ENCODE measurements around the gene SIN3A. TPM values are rescaled to one million over a fixed set of nuclear protein-coding genes. Genes with fewer than 3 reads are reported as not detected.

Gene SIN3A
- total and polyA plus RNA-seq, 4 donors: 6.8 to 21.9 (median 13.3) TPM

DNA sequence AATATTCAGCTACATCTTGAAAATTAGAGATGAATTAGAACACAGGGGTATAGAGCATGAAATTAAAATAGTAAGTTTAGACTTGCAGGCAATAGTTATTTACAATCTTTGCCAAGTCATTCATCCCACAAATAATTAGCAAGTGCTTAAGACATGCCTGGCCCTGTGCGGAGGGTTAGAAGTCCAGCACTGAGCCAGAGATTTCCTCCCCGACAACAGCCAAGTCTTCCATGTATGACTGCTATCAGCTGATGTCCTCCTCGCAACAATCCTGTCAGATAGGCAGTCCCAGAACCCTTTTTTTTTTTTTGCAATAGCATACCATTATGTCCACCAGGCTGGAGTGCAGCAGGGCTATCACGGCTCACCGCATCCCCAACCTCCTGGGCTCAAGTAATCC, 14.6 kb downstream of the SIN3A start:
- no peaks in the 10 kb centered on the region for H3K9me3 ChIP-seq (ENCODE audit: control insufficient read depth in 4 of 4, low read length in 3 of 4)
- H3K27ac ChIP-seq (ENCODE audit: low read depth in 1 of 2, low read length in 2 of 2): no peak overlapping the region
- no peak overlapping the region for H3K9ac ChIP-seq (ENCODE audit: low read depth in 1 of 2, low read length in 2 of 2)
- H3K36me3 ChIP-seq (ENCODE audit: control insufficient read depth in 4 of 4, insufficient read depth in 3 of 4, low read depth in 1 of 4, low read length in 3 of 4): peaks cover 0 to 2% (median 2%) of the 10 kb centered on the region in 4 donors
- no peak for DNase-seq (ENCODE audit: low spot score)
- TF ChIP-seq JUND (IDR thresholded peaks at IDR 0.05) (no peak), EGR1 (IDR thresholded peaks at IDR 0.05; ENCODE audit: low read depth in 2 of 2) (no peak), FOXA2 (IDR thresholded peaks at IDR 0.05) (no peak)
- peaks cover 0 to 2% (median 0%) of the 10 kb centered on the region in 4 donors for H3K4me1 ChIP-seq (ENCODE audit: control insufficient read depth in 4 of 4, insufficient read depth in 4 of 4, low read length in 3 of 4)
- 90% methylated on average over 5 of the region's 5 CpGs for WGBS
- no peak overlapping the region for H3K4me3 ChIP-seq (ENCODE audit: low read depth in 1 of 3, low read length in 3 of 3)
- H3K27me3 ChIP-seq (ENCODE audit: control insufficient read depth in 4 of 4, insufficient read depth in 4 of 4, low read length in 3 of 4): no peaks in the 10 kb centered on the region

DNA sequence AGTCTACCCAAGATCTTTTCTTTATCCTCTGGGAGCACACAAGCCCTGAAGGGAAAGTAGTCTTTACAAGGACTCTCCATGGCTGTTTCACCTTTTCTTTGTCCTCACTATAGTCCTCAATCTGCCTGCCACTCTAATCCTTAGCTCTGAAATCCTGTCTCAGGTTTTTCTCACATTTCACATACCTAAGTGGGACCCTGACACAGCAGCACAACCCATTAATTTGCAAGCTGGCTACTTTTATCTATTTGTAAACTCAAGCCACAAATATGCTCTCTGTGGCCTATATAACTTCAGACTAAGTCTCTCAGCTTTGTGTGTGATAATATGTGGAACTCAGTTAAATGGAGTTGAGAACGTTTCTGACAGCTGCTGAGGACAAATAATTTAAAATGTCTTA, 19.8 kb downstream of the SIN3A start:
- WGBS: 66% methylated on average over 1 of the region's 1 CpG
- H3K36me3 ChIP-seq (ENCODE audit: control insufficient read depth in 4 of 4, insufficient read depth in 3 of 4, low read depth in 1 of 4, low read length in 3 of 4): peaks cover 5 to 24% (median 20%) of the 10 kb centered on the region in 4 donors
- TF ChIP-seq, protein P1, sequence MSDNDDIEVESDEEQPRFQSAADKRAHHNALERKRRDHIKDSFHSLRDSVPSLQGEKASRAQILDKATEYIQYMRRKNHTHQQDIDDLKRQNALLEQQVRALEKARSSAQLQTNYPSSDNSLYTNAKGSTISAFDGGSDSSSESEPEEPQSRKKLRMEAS (IDR thresholded peaks at IDR 0.05): no peak
- TF ChIP-seq GABPA (IDR thresholded peaks at IDR 0.05 in 1 of 2, conservative IDR thresholded peaks at IDR 0.05 in 1 of 2): no peak
- TF ChIP-seq NR2F2 (IDR thresholded peaks at IDR 0.05): no peak
- TF ChIP-seq YY1 (IDR thresholded peaks at IDR 0.05): no peak
- TF ChIP-seq, protein P2, sequence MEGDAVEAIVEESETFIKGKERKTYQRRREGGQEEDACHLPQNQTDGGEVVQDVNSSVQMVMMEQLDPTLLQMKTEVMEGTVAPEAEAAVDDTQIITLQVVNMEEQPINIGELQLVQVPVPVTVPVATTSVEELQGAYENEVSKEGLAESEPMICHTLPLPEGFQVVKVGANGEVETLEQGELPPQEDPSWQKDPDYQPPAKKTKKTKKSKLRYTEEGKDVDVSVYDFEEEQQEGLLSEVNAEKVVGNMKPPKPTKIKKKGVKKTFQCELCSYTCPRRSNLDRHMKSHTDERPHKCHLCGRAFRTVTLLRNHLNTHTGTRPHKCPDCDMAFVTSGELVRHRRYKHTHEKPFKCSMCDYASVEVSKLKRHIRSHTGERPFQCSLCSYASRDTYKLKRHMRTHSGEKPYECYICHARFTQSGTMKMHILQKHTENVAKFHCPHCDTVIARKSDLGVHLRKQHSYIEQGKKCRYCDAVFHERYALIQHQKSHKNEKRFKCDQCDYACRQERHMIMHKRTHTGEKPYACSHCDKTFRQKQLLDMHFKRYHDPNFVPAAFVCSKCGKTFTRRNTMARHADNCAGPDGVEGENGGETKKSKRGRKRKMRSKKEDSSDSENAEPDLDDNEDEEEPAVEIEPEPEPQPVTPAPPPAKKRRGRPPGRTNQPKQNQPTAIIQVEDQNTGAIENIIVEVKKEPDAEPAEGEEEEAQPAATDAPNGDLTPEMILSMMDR (IDR thresholded peaks at IDR 0.05; ENCODE audit: low read depth, low read length, missing input control): no peak
- TF ChIP-seq HNF4A (conservative IDR thresholded peaks at IDR 0.05): no peak
- no peak for TF ChIP-seq RXRA (IDR thresholded peaks at IDR 0.05)
- TF ChIP-seq, protein P3, sequence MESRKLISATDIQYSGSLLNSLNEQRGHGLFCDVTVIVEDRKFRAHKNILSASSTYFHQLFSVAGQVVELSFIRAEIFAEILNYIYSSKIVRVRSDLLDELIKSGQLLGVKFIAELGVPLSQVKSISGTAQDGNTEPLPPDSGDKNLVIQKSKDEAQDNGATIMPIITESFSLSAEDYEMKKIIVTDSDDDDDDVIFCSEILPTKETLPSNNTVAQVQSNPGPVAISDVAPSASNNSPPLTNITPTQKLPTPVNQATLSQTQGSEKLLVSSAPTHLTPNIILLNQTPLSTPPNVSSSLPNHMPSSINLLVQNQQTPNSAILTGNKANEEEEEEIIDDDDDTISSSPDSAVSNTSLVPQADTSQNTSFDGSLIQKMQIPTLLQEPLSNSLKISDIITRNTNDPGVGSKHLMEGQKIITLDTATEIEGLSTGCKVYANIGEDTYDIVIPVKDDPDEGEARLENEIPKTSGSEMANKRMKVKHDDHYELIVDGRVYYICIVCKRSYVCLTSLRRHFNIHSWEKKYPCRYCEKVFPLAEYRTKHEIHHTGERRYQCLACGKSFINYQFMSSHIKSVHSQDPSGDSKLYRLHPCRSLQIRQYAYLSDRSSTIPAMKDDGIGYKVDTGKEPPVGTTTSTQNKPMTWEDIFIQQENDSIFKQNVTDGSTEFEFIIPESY (IDR thresholded peaks at IDR 0.05): no peak
- no peak for TF ChIP-seq EGR1 (IDR thresholded peaks at IDR 0.05; ENCODE audit: low read depth in 2 of 2)
- no peak for TF ChIP-seq HNF4G (IDR thresholded peaks at IDR 0.05)
- no peaks in the 10 kb centered on the region for H3K9me3 ChIP-seq (ENCODE audit: control insufficient read depth in 4 of 4, low read length in 3 of 4)
- no peak overlapping the region for H3K4me3 ChIP-seq (ENCODE audit: low read depth in 1 of 3, low read length in 3 of 3)
- H3K9ac ChIP-seq (ENCODE audit: low read depth in 1 of 2, low read length in 2 of 2): no peak overlapping the region
- H3K4me1 ChIP-seq (ENCODE audit: control insufficient read depth in 4 of 4, insufficient read depth in 4 of 4, low read length in 3 of 4): peaks cover 0 to 2% (median 0%) of the 10 kb centered on the region in 4 donors
- H3K27ac ChIP-seq (ENCODE audit: low read depth in 1 of 2, low read length in 2 of 2): no peak overlapping the region
- H3K27me3 ChIP-seq (ENCODE audit: control insufficient read depth in 4 of 4, insufficient read depth in 4 of 4, low read length in 3 of 4): no peaks in the 10 kb centered on the region
- DNase-seq (ENCODE audit: low spot score): no peak

DNA sequence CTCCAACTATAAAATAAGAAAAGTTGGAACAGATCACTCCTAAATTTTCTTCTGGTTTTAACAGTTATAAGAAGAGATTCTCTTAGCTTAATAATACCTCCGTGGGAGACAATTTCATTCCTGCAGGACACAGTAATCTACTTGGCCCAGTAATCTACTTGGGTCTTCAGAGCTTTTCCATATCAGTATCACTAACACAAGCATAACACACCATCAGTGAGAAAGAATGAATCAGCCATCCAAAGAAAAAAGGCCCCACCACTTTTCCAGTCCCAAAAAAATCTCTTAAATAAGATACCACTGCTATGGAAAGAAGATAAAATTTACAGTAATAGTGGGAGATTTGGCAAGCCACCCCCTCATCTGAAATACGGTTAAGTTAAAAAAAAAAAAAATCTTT, 20.2 kb downstream of the SIN3A start:
- Histone ChIP-seq H3K9ac (ENCODE audit: low read depth in 1 of 2, low read length in 2 of 2) (no peak overlapping the region), H3K9me3 (ENCODE audit: control insufficient read depth in 4 of 4, low read length in 3 of 4) (no peaks in the 10 kb centered on the region), H3K27ac (ENCODE audit: low read depth in 1 of 2, low read length in 2 of 2) (no peak overlapping the region), H3K4me1 (ENCODE audit: control insufficient read depth in 4 of 4, insufficient read depth in 4 of 4, low read length in 3 of 4) (peaks cover 0 to 2% (median 0%) of the 10 kb centered on the region in 4 donors), H3K36me3 (ENCODE audit: control insufficient read depth in 4 of 4, insufficient read depth in 3 of 4, low read depth in 1 of 4, low read length in 3 of 4) (peaks cover 5 to 24% (median 19%) of the 10 kb centered on the region in 4 donors), H3K4me3 (ENCODE audit: low read depth in 1 of 3, low read length in 3 of 3) (no peak overlapping the region), H3K27me3 (ENCODE audit: control insufficient read depth in 4 of 4, insufficient read depth in 4 of 4, low read length in 3 of 4) (no peaks in the 10 kb centered on the region)
- DNase-seq (ENCODE audit: low spot score): no peak
- WGBS: 94% methylated on average over 2 of the region's 2 CpGs
- TF ChIP-seq YY1 (IDR thresholded peaks at IDR 0.05): no peak
- no peak for TF ChIP-seq JUND (IDR thresholded peaks at IDR 0.05)
- TF ChIP-seq, protein P3 (IDR thresholded peaks at IDR 0.05): no peak
- TF ChIP-seq GABPA (IDR thresholded peaks at IDR 0.05 in 1 of 2, conservative IDR thresholded peaks at IDR 0.05 in 1 of 2): no peak
- TF ChIP-seq FOXA1 (IDR thresholded peaks at IDR 0.05): no peak
- no peak for TF ChIP-seq FOXA2 (IDR thresholded peaks at IDR 0.05)
- TF ChIP-seq, protein P1 (IDR thresholded peaks at IDR 0.05): no peak
- no peak for TF ChIP-seq SP1 (IDR thresholded peaks at IDR 0.05)
- TF ChIP-seq RAD21 (IDR thresholded peaks at IDR 0.05): no peak
- no peak for TF ChIP-seq TAF1 (conservative IDR thresholded peaks at IDR 0.05)
- TF ChIP-seq NR2F2 (IDR thresholded peaks at IDR 0.05): no peak
- no peak for TF ChIP-seq EGR1 (IDR thresholded peaks at IDR 0.05; ENCODE audit: low read depth in 2 of 2)
- TF ChIP-seq, protein P4, sequence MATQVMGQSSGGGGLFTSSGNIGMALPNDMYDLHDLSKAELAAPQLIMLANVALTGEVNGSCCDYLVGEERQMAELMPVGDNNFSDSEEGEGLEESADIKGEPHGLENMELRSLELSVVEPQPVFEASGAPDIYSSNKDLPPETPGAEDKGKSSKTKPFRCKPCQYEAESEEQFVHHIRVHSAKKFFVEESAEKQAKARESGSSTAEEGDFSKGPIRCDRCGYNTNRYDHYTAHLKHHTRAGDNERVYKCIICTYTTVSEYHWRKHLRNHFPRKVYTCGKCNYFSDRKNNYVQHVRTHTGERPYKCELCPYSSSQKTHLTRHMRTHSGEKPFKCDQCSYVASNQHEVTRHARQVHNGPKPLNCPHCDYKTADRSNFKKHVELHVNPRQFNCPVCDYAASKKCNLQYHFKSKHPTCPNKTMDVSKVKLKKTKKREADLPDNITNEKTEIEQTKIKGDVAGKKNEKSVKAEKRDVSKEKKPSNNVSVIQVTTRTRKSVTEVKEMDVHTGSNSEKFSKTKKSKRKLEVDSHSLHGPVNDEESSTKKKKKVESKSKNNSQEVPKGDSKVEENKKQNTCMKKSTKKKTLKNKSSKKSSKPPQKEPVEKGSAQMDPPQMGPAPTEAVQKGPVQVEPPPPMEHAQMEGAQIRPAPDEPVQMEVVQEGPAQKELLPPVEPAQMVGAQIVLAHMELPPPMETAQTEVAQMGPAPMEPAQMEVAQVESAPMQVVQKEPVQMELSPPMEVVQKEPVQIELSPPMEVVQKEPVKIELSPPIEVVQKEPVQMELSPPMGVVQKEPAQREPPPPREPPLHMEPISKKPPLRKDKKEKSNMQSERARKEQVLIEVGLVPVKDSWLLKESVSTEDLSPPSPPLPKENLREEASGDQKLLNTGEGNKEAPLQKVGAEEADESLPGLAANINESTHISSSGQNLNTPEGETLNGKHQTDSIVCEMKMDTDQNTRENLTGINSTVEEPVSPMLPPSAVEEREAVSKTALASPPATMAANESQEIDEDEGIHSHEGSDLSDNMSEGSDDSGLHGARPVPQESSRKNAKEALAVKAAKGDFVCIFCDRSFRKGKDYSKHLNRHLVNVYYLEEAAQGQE (IDR thresholded peaks at IDR 0.05): no peak
